ENCODE results near the gene CYP3A7.
"Not testable (repeated sequence)": the region's sequence is repeated elsewhere in the genome, so short reads cannot be mapped to it uniquely, and the experiment has no call there.

CYP3A7 gene

GRCh38 chr7:99734987-99735386 lies at the start of gene CYP3A7:
Gene CYP3A7 (minus strand): TSS chr7:99735196. CDS start chr7:99735093, 103 bp downstream.
- in situ Hi-C loops (cut with MboI; ENCODE audit: low sequenced_read_pairs): no loop called here

GRCh38 chr7:99784007-99784406 lies 49.0 kb upstream of the CYP3A7 start, which contains the start of gene CYP3A4:
Gene CYP3A4 (minus strand): TSS chr7:99784184. CDS start chr7:99784081, 103 bp downstream.
- in situ Hi-C loops (cut with MboI; ENCODE audit: low sequenced_read_pairs): no loop called here

DNA sequence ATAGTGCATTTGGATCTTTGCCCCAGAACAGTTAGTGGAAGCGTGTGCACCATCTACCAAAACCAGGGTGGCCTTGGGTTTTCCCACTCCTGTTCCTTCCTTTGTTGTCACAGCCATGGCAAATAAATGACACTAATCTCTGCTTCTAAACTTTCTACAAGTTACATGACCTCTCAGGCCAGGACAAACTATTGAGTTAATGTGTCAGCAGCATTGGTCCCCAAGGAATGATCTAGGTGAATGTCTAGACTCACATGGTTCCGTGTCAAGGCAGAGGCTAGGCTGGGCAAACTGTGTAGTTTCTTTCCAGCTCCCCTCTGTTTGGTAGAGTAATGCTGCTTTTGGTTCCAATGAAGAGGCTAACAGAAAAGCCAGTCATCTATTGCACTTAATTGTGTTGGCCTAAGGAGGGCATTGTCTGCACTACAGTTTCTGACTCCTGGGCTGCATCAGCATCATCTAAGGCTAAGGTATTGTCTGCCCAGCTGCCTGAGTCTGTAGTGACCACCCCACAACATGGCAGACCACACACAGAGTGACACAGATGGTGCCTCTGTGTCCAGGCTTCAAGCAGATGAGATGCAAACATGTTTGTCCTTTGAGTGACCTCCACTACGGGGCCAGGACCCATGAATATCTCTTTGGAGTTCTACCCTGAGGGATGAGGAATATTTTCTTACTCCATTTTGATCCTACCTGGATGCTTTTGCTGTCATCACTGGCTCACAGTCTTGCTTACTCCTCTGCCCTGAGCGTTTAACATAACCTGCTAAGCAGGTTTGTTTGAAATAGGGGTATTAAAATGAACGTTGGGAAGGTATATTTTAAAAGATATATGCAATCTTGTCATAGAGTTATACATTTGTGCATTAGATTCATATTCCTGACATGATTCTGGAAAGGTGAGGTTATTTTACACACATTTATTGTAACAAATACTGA lies 47.3 kb upstream of the CYP3A7 start:
- in situ Hi-C loops (cut with MboI; ENCODE audit: low sequenced_read_pairs): no loop called here

GRCh38 chr7:99780588-99780987 lies 45.6 kb upstream of the CYP3A7 start:
- in situ Hi-C loops (cut with MboI; ENCODE audit: low sequenced_read_pairs): no loop called here

DNA sequence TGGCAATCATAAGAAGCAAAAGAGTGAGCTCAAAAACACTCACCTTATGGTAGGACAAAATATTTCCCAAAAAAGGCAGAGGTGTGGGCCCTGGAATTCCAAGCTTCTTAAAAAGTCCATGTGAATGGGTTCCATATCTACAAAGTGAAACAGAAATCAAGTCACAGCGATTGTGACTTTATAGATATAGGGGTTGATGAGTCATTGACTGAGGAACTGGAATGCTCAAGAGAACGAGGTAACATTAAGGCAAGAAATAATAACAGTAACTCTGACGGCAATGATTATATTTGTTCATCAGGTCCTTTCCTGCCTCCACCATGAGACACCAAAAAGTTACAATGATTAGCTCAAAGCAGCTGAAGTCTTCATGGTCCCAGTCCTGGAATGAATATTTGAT lies 45.0 kb upstream of the CYP3A7 start:
- in situ Hi-C loops (cut with MboI; ENCODE audit: low sequenced_read_pairs): no loop called here

GRCh38 chr7:99778880-99779279 lies 43.9 kb upstream of the CYP3A7 start:
- in situ Hi-C loops (cut with MboI; ENCODE audit: low sequenced_read_pairs): no loop called here

- in situ Hi-C loops (cut with MboI; ENCODE audit: low sequenced_read_pairs): not testable (repeated sequence)
Observed at GRCh38 chr7:99773395-99773794, 38.4 kb upstream of the CYP3A7 start.

DNA sequence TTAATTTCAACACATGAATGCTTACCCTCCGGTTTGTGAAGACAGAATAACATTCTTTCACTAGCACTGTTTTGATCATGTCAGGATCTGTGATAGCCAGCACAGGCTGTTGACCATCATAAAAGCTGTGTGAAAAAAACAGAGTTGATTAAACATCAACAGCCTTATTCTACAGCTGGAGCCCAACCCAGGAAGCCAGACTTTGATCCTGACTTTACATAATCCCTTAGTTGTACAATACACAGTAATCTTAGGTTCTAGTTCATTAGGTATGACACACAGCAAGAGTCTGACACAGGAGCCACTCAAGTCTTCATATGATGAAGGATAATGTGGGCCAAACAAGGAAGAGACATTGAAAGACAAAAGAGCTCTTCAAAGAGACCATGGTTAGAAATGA lies 37.6 kb upstream of the CYP3A7 start:
- in situ Hi-C loops (cut with MboI; ENCODE audit: low sequenced_read_pairs): no loop called here

DNA sequence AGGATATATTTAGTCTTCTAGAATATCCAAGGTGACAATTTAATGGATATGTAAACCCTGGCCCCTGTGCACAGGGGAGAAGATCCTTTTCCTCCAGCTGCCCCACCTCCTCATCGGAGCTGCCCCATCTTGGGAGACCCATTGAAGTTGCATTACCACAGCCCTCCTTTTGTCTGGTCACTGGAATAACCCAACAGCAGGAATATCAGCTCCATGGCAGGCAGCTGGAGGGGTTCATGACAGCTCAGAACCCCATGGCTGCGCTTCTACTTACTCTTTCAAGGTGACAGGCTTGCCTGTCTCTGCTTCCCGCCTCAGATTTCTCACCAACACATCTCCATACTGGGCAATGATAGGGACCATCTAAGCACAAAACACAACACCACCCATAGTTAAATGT lies 34.5 kb upstream of the CYP3A7 start:
- in situ Hi-C loops (cut with MboI; ENCODE audit: low sequenced_read_pairs): not testable (repeated sequence)

- in situ Hi-C loops (cut with MboI; ENCODE audit: low sequenced_read_pairs): no loop called here
Observed at GRCh38 chr7:99768471-99768870, 33.5 kb upstream of the CYP3A7 start.

GRCh38 chr7:99767662-99768061 lies 32.7 kb upstream of the CYP3A7 start:
- in situ Hi-C loops (cut with MboI; ENCODE audit: low sequenced_read_pairs): no loop called here

DNA sequence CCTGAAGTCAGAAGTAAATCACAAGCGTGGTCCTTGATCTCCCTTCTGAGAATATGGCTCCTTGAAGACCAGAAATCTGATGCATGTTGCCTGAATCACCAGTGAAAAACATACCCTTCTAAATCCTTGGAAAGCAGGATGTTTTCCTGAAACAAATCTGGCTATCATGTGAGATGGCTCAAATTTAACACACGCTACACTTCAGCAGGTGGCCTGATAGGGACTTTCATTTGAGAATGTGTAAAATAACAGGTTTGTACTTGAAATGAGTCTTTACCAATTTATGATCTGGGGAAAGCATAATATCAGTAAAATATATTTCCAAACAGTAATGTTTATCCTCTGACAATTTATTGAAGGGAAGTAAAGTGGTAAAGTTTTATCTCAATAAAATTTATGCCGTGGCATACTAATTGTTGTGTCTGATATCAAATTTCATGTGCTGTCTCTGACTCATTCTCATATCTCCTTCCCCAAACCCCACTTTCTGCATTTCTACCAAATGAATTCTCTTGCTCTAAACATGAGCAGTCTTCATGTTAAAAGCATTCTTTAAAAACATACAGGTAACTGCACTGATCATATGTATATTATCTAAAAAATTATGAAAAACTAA lies 31.6 kb upstream of the CYP3A7 start:
- in situ Hi-C loops (cut with MboI; ENCODE audit: low sequenced_read_pairs): no loop called here

- in situ Hi-C loops (cut with MboI; ENCODE audit: low sequenced_read_pairs): no loop called here
Observed at GRCh38 chr7:99764478-99764877, 29.5 kb upstream of the CYP3A7 start.

DNA sequence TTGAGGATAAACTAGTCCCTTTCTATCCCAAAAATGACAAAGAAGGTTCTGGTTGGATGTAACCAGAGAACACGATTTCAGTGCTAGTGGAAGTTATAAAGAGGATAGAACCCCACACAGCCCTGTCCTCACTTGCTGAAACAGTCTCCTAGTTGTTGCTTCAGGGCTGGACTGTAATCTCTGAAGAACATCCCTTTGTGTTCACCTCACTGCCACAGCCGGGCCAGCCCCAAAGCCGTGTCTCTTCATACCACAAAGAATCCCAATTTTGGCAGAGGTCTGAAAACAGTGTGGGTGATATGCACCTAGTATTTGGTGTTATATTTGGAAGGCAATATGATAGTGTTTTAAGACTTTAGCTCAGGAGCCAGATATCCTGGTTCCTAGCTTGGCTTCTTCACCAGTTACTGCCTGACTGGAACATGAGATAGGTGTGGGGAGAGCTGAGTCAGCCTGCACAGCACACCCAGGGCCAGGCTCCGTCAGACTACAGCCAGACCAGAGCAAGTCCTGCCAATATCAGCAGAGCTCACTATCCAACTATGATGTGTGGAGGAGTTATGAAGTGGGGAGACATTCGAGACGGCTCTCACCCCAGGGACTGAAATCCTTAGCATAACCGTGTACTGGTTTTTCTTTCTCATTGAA lies 27.8 kb upstream of the CYP3A7 start:
- in situ Hi-C loops (cut with MboI; ENCODE audit: low sequenced_read_pairs): no loop called here

- in situ Hi-C loops (cut with MboI; ENCODE audit: low sequenced_read_pairs): no loop called here
Observed at GRCh38 chr7:99755085-99755484, 20.1 kb upstream of the CYP3A7 start.

DNA sequence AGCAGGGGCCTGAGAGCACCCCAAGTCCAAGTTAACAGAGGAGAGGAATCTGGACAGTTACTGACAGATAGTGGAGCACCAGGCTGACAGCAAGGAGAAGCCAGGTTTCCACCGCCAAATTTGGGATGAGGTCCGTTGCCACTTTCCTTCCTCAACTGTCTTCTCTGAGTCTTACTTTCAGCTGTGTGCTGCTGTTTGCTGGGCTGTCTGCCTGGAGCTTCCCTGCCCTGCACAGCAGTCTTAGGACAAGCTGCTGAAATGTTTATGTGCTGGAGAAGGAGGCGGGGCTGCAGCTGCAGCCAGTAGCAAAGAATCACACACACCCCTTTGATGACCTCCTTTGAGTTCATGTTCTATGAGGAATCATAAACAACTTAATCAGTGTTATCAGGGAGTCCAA lies 17.4 kb upstream of the CYP3A7 start:
- in situ Hi-C loops (cut with MboI; ENCODE audit: low sequenced_read_pairs): no loop called here

DNA sequence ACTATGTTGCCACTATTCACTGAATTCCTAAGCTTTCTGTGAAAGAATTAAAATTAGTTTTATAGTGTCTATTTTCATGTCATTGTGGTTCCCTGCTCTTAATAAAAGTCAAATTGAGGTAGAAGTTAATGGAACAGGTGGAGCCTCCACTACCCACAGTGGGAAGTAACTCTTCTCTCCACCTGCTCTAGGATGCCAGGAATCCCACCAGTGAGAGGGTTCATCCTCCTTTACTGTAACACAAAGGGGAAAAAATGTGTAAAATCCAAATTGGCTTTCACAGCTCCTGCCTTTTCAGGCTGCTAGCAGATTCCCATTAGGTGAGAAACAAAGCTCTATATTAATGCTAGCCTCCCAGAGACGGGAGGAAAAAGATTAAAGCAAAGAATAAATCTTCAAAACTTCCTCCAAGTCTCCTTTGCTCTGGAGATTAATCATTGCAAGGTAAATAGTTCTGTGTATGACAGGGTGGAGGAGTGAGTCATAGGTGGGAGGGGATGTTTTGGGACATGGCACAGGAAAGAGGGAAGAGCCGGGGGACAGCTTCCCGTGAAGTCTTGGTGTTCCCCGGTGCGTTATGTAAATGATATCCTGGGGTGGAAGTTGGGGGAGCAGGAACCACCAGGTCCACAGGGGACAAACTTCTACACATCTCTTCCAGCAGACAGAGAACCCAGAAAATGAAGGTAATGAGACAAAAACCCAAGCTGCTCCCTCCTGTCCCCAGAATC lies 16.5 kb upstream of the CYP3A7 start:
- in situ Hi-C loops (cut with MboI; ENCODE audit: low sequenced_read_pairs): not testable (repeated sequence)

DNA sequence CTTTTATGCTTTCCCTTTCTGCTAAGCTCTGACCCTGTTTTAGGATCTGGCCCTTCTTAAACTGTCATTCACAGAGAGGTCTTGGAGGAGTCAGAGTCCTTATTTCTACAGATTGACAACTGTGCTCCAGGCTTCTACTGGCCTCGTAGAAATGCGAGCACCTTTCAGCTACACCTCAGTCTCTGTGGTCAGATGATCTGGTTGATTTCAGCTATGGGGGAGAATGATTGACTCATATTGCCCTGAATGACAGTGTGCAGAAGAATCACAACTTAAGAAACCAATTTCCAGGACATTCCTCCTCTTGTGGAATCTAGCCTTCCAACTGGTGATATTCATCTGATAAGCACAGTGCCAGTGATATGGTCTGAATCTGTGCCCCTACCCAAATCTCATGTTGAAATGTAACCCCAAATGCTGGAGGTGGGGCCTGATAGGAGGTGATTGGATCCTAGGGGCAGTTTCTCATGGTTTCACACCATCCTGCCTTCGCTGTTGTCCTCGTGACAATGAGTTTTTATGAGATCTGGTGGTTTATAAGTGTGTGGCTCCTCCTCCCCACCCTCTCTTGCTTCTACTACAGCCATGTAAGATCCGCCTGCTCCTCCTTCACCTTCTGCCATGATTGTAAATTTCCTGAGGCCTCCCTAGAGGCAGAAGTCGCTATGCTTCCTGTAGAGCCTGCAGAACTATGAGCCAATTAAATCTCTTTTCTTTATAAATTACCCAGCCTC lies 14.0 kb upstream of the CYP3A7 start:
- in situ Hi-C loops (cut with MboI; ENCODE audit: low sequenced_read_pairs): no loop called here

DNA sequence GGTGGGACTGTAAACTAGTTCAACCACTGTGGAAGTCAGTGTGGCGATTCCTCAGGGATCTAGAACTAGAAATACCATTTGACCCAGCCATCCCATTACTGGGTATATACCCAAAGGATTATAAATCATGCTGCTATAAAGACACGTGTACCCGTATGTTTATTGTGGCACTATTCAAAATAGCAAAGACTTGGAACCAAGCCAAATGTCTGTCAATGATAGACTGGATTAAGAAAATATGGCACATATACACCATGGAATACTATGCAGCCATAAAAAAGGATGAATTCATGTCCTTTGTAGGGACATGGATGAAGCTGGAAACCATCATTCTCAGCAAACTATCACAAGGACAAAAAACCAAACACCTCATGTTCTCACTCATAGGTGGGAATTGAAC lies 11.9 kb upstream of the CYP3A7 start:
- in situ Hi-C loops (cut with MboI; ENCODE audit: low sequenced_read_pairs): not testable (repeated sequence)

DNA sequence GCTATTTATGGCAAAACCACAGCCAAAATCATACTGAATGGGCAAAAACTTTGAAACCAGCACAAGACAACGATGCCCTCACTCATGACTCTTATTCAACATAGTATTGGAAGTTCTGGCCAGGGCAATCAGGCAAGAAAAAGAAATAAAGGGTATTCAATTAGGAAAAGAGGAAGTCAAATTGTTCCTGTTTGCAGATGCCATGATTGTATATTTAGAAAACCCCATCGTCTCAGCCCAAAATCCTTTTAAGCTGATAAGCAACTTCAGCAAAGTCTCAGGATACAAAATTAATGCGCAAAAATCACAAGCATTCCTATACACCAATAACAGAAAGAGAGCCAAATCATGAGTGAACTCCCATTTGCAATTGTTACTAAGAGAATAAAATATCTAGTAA lies 10.4 kb upstream of the CYP3A7 start:
- in situ Hi-C loops (cut with MboI; ENCODE audit: low sequenced_read_pairs): not testable (repeated sequence)
